ENCODE results near the gene INPP5A.
"Not testable (repeated sequence)": the region's sequence is repeated elsewhere in the genome, so short reads cannot be mapped to it uniquely, and the experiment has no call there.

GRCh38 chr10:132599023-132599618 is 61.5 kb downstream of the INPP5A start:
- not testable (repeated sequence) for TF ChIP-seq CTCF (conservative IDR thresholded peaks at IDR 0.05; ENCODE audit: low read length); EZH2phosphoT487 (IDR thresholded peaks at IDR 0.05; ENCODE audit: borderline replicate concordance)

All from Loucy (cell line).